Colonic mucosa (tissue), 4 donors: ENCODE data around the gene CDRT4. TPM values are rescaled to one million over a fixed set of nuclear protein-coding genes. Genes with fewer than 3 reads are reported as not detected.

Source experiments
- DNase-seq: peaks from one replicate; pipeline ENCODE4 v3.0.0-alpha.2; 2020
- H3K27ac ChIP-seq: fragments of 200-600 bp; one replicate; pipeline ENCODE4 v1.8.0; 2021
- H3K27me3 ChIP-seq: fragments of 200-600 bp; one replicate; pipeline ENCODE4 v1.8.0; 2021
- H3K36me3 ChIP-seq: fragments of 200-600 bp; one replicate; pipeline ENCODE4 v1.8.0; 2021
- H3K4me1 ChIP-seq: fragments of 200-600 bp; one replicate; pipeline ENCODE4 v1.8.0; 2021; ENCODE audit warnings: mild to moderate bottlenecking
- H3K4me3 ChIP-seq: fragments of 200-600 bp; one replicate; pipeline ENCODE4 v1.8.0; 2021
- H3K9ac ChIP-seq, 2 donors: one replicate each; pipeline ENCODE4 v1.7.0; 2013; ENCODE audit warnings: control low read depth in 2 of 2, low read depth in 2 of 2, low read length in 2 of 2
- H3K9me3 ChIP-seq: fragments of 200-600 bp; one replicate; pipeline ENCODE4 v1.8.0; 2021
- intact Hi-C: fragments of 100-400 bp; cut with DNase I; formaldehyde crosslinking; loops from one replicate; pipeline ENCODE4 v1.14.1; 2022
- total RNA-seq, 2 donors: library from RNA; stranded (reverse); fragmentation: NEBNext Ultra II Directional in 1 of 2; extraction: Animal tissue kit (Norgen Biotek cat#: 25700) in 1 of 2; gene quantifications; one replicate each; pipeline ENCODE4 v1.2.1, GENCODE V29; 2021
- TF ChIP-seq, protein P1 (sequence below): fragments of 200-600 bp; IDR thresholded peaks from one replicate; pipeline ENCODE4 v1.8.0; 2022; ENCODE audit warnings: antibody characterized with exemption, mild to moderate bottlenecking
- donor health status: healthy.
- donor health status: DM: no; HTN: no; CAD: no.
- donor health status: DM: no; HTN: no; CAD: no.

CDRT4 gene
- total RNA-seq, 2 donors from 2014 or later = 3.8 to 5.3 TPM

GRCh38 chr17:15501282-15501681 is 33.9 kb upstream of the CDRT4 start:
- Histone ChIP-seq H3K27me3 (no peaks in the 10 kb centered on the region), H3K4me3 (no peak overlapping the region), H3K9ac (no peak overlapping the region), H3K4me1 (no peaks in the 10 kb centered on the region), H3K27ac (no peak overlapping the region), H3K9me3 (no peaks in the 10 kb centered on the region), H3K36me3 (no peaks in the 10 kb centered on the region)
- TF ChIP-seq, protein P1, sequence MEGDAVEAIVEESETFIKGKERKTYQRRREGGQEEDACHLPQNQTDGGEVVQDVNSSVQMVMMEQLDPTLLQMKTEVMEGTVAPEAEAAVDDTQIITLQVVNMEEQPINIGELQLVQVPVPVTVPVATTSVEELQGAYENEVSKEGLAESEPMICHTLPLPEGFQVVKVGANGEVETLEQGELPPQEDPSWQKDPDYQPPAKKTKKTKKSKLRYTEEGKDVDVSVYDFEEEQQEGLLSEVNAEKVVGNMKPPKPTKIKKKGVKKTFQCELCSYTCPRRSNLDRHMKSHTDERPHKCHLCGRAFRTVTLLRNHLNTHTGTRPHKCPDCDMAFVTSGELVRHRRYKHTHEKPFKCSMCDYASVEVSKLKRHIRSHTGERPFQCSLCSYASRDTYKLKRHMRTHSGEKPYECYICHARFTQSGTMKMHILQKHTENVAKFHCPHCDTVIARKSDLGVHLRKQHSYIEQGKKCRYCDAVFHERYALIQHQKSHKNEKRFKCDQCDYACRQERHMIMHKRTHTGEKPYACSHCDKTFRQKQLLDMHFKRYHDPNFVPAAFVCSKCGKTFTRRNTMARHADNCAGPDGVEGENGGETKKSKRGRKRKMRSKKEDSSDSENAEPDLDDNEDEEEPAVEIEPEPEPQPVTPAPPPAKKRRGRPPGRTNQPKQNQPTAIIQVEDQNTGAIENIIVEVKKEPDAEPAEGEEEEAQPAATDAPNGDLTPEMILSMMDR = no peak
- DNase-seq = no peak
- intact Hi-C loops = no loop called here

- H3K9me3 ChIP-seq = no peaks in the 10 kb centered on the region
- intact Hi-C loops = no loop called here
- no peaks in the 10 kb centered on the region for H3K36me3 ChIP-seq
- TF ChIP-seq, protein P1 = no peak
- no peak overlapping the region for H3K9ac ChIP-seq
- no peak overlapping the region for H3K27ac ChIP-seq
- no peak for DNase-seq
- H3K4me1 ChIP-seq = no peaks in the 10 kb centered on the region
- H3K4me3 ChIP-seq = no peak overlapping the region
- H3K27me3 ChIP-seq = no peaks in the 10 kb centered on the region
Measured at GRCh38 chr17:15498107-15498506, 30.7 kb upstream of the CDRT4 start.

DNA sequence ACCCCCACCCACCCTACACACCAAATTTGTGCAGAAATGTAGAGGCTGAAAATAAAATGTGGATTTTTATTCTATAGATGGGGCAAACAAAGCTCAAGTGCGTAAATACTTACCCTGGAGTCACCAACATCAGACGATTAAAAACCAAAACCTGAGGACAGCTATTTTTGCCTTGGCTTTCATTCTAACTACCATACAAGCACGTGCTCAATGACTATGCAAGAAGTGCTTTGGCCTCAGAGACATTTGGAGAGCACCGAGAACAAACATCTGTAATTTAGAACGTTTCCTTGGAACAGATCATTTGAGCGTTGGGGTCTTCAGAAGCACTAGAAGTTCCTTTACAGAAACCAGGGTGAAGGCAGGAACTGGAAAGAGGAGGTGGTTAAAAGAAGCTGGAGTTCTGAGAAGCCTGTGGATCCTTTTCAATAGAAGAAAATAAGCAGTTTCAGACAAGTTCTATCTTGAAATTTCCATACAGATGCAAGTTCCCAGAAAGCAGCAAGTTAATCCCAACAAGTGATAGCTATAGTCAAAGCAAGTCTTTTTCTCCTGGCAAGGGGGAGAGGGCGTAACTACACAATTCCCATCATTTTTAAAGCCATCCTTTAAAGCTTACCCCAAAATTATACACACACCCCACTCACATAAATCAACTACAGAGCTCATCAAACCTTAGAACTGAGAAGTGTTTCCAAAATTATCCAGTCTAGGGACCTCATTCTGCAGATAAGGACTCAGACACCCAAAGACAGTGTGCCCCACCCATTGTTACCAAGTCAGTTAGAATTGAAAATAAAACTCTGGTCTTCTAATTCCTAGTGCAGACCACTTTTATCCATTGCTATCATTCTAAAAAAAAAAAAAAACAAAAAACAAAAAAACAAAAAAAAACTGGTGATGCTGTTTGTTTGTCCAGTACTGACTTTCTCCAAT is 29.6 kb upstream of the CDRT4 start:
- Histone ChIP-seq H3K4me3 (no peak overlapping the region), H3K36me3 (no peaks in the 10 kb centered on the region), H3K27me3 (no peaks in the 10 kb centered on the region), H3K9ac (no peak overlapping the region), H3K27ac (no peak overlapping the region), H3K9me3 (no peaks in the 10 kb centered on the region), H3K4me1 (no peaks in the 10 kb centered on the region)
- TF ChIP-seq, protein P1 = no peak
- no peak for DNase-seq
- intact Hi-C loops = no loop called here

DNA sequence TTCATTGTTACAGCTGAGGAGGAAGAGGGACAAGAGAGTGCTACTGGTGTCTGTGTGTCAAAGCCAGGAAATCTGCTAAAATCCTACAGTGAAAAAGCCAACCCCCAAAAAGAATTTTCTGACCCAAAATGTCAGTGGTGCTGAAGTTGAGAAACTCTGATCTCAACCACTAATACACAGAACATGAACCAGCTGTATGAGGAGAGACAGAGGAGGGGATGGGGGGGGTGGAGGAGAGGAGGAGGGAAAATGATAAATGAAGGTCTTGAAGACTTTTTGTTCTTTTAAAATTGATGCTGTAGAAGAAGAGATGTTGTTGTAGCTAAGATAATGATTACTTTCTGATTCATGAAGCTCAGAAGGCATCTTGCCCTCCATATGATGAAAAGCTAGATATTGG is 27.4 kb upstream of the CDRT4 start:
- TF ChIP-seq, protein P1 = no peak
- intact Hi-C loops = no loop called here
- Histone ChIP-seq H3K27me3 (no peaks in the 10 kb centered on the region), H3K4me3 (no peak overlapping the region), H3K4me1 (no peaks in the 10 kb centered on the region), H3K36me3 (no peaks in the 10 kb centered on the region), H3K27ac (no peak overlapping the region), H3K9me3 (no peaks in the 10 kb centered on the region), H3K9ac (no peak overlapping the region)
- no peak for DNase-seq

GRCh38 chr17:15493693-15494035 is 26.2 kb upstream of the CDRT4 start:
- H3K4me3 ChIP-seq = no peak overlapping the region
- no peaks in the 10 kb centered on the region for H3K9me3 ChIP-seq
- intact Hi-C loops = no loop called here
- H3K36me3 ChIP-seq = no peaks in the 10 kb centered on the region
- no peaks in the 10 kb centered on the region for H3K27me3 ChIP-seq
- no peak overlapping the region for H3K27ac ChIP-seq
- H3K4me1 ChIP-seq = no peaks in the 10 kb centered on the region
- no peak for DNase-seq
- no peak overlapping the region for H3K9ac ChIP-seq
- TF ChIP-seq, protein P1 = no peak
